ENCODE results near the gene NDUFS4.
"Not testable (repeated sequence)": the region's sequence is repeated elsewhere in the genome, so short reads cannot be mapped to it uniquely, and the experiment has no call there.

Gene NDUFS4

DNA sequence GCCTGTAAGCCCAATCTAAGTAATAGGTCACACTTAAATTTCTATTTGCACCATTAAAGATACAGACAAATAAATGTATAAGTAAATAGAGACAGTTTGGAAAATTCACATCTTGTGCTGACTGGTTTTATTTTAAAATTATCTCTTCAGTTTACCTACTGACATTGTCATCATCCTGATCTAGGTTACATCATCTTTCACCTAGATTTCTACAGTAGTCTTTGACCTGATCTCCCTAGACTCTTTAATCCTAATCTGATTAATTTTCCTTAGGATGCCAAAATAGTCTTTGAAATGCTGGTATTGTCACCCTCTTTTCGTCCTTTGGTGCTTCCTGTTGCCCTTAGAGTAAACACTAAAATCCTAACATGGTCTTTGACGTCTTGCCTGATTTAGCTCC lies 43.9 kb downstream of the NDUFS4 start:
- H3K9ac ChIP-seq (ENCODE audit: low read depth, low read length), result no peak overlapping the region
- H2AFZ ChIP-seq (ENCODE audit: low read depth, low read length), result no peak overlapping the region
- H3K27me3 ChIP-seq (ENCODE audit: insufficient read depth, low read length, poor library complexity), result no peaks in the 10 kb centered on the region
- H3K36me3 ChIP-seq (ENCODE audit: insufficient read depth, low read length), result peaks cover 21% of the 10 kb centered on the region; the same call in 1 of the 2 replicates
- H4K20me1 ChIP-seq (ENCODE audit: insufficient read depth, low read length), result no peaks in the 10 kb centered on the region
- TF ChIP-seq EZH2 (IDR thresholded peaks at IDR 0.05; ENCODE audit: borderline replicate concordance, low read depth, low read length, severe bottlenecking), result no peak
- TF ChIP-seq, protein P1, sequence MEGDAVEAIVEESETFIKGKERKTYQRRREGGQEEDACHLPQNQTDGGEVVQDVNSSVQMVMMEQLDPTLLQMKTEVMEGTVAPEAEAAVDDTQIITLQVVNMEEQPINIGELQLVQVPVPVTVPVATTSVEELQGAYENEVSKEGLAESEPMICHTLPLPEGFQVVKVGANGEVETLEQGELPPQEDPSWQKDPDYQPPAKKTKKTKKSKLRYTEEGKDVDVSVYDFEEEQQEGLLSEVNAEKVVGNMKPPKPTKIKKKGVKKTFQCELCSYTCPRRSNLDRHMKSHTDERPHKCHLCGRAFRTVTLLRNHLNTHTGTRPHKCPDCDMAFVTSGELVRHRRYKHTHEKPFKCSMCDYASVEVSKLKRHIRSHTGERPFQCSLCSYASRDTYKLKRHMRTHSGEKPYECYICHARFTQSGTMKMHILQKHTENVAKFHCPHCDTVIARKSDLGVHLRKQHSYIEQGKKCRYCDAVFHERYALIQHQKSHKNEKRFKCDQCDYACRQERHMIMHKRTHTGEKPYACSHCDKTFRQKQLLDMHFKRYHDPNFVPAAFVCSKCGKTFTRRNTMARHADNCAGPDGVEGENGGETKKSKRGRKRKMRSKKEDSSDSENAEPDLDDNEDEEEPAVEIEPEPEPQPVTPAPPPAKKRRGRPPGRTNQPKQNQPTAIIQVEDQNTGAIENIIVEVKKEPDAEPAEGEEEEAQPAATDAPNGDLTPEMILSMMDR (IDR thresholded peaks at IDR 0.05; ENCODE audit: borderline replicate concordance, extremely low read depth, low read length, poor library complexity, severe bottlenecking), result no peak
- H3K4me3 ChIP-seq (ENCODE audit: low read depth in 1 of 2, low read length in 2 of 2), result no peak overlapping the region
- no peaks in the 10 kb centered on the region for H3K4me1 ChIP-seq (ENCODE audit: insufficient read depth, low read length)
- no peak overlapping the region for H3K4me2 ChIP-seq (ENCODE audit: insufficient read depth, low read length)
- DNase-seq (no peak), ATAC-seq (ENCODE audit: insufficient read depth, low read depth) (no peak)
- H3K79me2 ChIP-seq (ENCODE audit: insufficient read depth, low read length), result peaks cover 13% of the 10 kb centered on the region
- no peaks in the 10 kb centered on the region for H3K9me3 ChIP-seq (ENCODE audit: insufficient read depth, low read length, severe bottlenecking)
- H3K27ac ChIP-seq (ENCODE audit: low read length), result no peak overlapping the region

DNA sequence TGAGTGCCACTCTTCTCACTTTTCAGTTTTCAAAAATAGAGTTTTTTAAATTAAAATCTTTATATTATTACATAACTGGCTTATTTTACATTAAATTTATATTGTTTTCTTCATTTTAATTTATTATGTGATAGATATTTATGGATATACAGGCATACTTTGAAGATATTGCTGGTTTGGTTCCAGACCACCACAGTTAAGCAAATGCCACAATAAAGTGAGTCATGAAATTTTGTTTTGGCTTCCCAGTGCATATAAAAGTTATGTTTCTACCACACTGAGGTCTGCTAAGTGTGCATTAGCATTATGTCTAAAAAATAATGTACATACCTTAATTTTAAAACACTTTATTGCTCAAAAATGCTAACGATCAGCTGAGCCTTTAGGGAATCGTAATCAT lies 47.4 kb downstream of the NDUFS4 start:
- H3K4me3 ChIP-seq (ENCODE audit: low read depth in 1 of 2, low read length in 2 of 2), result no peak overlapping the region
- DNase-seq, result no peak
- H3K27me3 ChIP-seq (ENCODE audit: insufficient read depth, low read length, poor library complexity), result no peaks in the 10 kb centered on the region
- TF ChIP-seq EZH2 (IDR thresholded peaks at IDR 0.05; ENCODE audit: borderline replicate concordance, low read depth, low read length, severe bottlenecking), result no peak
- TF ChIP-seq, protein P1 (IDR thresholded peaks at IDR 0.05; ENCODE audit: borderline replicate concordance, extremely low read depth, low read length, poor library complexity, severe bottlenecking), result no peak
- peaks cover 21% of the 10 kb centered on the region; the same call in 1 of the 2 replicates for H3K36me3 ChIP-seq (ENCODE audit: insufficient read depth, low read length)
- no peaks in the 10 kb centered on the region for H4K20me1 ChIP-seq (ENCODE audit: insufficient read depth, low read length)
- no peak overlapping the region for H2AFZ ChIP-seq (ENCODE audit: low read depth, low read length)
- no peak overlapping the region for H3K9ac ChIP-seq (ENCODE audit: low read depth, low read length)
- no peak overlapping the region for H3K27ac ChIP-seq (ENCODE audit: low read length)
- peaks cover 3% of the 10 kb centered on the region; the same call in 1 of the 2 replicates for H3K79me2 ChIP-seq (ENCODE audit: insufficient read depth, low read length)
- no peaks in the 10 kb centered on the region for H3K4me1 ChIP-seq (ENCODE audit: insufficient read depth, low read length)
- no peak for ATAC-seq (ENCODE audit: insufficient read depth, low read depth)
- no peaks in the 10 kb centered on the region for H3K9me3 ChIP-seq (ENCODE audit: insufficient read depth, low read length, severe bottlenecking)
- no peak overlapping the region for H3K4me2 ChIP-seq (ENCODE audit: insufficient read depth, low read length)

DNA sequence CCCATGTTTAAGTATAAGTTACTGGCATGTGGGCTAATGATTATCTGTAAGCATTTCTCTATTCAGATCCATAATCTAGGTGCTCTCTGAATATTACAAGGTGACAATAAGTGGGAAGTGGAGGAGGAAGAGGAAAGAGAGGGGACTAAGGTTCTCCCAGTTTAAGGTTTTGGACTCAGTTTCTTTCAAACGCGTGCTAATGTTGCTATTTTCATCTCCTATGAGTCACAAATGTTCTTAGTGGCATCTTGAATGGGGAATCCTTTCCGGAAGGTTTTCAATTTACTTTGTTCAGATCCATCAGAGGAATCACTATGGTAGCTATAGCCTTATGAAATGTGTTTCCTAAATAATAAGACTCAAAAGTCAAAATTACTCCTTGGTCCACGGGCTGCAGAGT lies 48.5 kb downstream of the NDUFS4 start:
- ATAC-seq (ENCODE audit: insufficient read depth, low read depth); H3K4me2 ChIP-seq (ENCODE audit: insufficient read depth, low read length); DNase-seq; H3K9ac ChIP-seq (ENCODE audit: low read depth, low read length); H4K20me1 ChIP-seq (ENCODE audit: insufficient read depth, low read length); H2AFZ ChIP-seq (ENCODE audit: low read depth, low read length); H3K27ac ChIP-seq (ENCODE audit: low read length); H3K27me3 ChIP-seq (ENCODE audit: insufficient read depth, low read length, poor library complexity); H3K79me2 ChIP-seq (ENCODE audit: insufficient read depth, low read length); H3K4me3 ChIP-seq (ENCODE audit: low read depth in 1 of 2, low read length in 2 of 2); H3K9me3 ChIP-seq (ENCODE audit: insufficient read depth, low read length, severe bottlenecking); H3K4me1 ChIP-seq (ENCODE audit: insufficient read depth, low read length): not testable (repeated sequence)
- H3K36me3 ChIP-seq (ENCODE audit: insufficient read depth, low read length), result peaks cover 19% of the 10 kb centered on the region; the same call in 1 of the 2 replicates

DNA sequence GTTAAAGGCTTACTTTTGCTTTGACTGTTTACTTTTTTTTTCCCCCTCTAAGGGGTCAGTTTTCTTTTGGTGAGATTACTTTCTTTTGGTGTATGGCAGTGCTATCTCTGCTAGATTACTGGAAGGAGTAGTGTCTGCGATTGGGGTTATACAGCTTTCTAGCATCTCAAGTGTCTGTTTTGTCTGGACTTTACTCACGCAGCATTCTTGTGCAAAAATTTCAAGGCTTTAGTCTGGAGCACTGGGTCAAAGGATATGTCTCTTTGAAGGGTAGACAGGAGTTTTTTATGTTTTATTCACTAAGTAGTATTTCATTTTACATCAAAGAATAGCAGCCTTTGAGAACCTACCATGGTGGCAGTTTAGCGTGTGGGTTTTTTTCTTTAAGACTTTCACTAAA lies 52.6 kb downstream of the NDUFS4 start:
- Histone ChIP-seq H3K9ac (ENCODE audit: low read depth, low read length) (no peak overlapping the region), H3K79me2 (ENCODE audit: insufficient read depth, low read length) (no peaks in the 10 kb centered on the region), H3K4me1 (ENCODE audit: insufficient read depth, low read length) (no peaks in the 10 kb centered on the region), H4K20me1 (ENCODE audit: insufficient read depth, low read length) (no peaks in the 10 kb centered on the region), H2AFZ (ENCODE audit: low read depth, low read length) (no peak overlapping the region), H3K4me2 (ENCODE audit: insufficient read depth, low read length) (no peak overlapping the region), H3K27me3 (ENCODE audit: insufficient read depth, low read length, poor library complexity) (no peaks in the 10 kb centered on the region), H3K9me3 (ENCODE audit: insufficient read depth, low read length, severe bottlenecking) (no peaks in the 10 kb centered on the region), H3K4me3 (ENCODE audit: low read depth in 1 of 2, low read length in 2 of 2) (no peak overlapping the region), H3K36me3 (ENCODE audit: insufficient read depth, low read length) (no peaks in the 10 kb centered on the region), H3K27ac (ENCODE audit: low read length) (no peak overlapping the region)
- ATAC-seq (ENCODE audit: insufficient read depth, low read depth) (no peak), DNase-seq (no peak)
- TF ChIP-seq EZH2 (IDR thresholded peaks at IDR 0.05; ENCODE audit: borderline replicate concordance, low read depth, low read length, severe bottlenecking), result no peak
- TF ChIP-seq, protein P1 (IDR thresholded peaks at IDR 0.05; ENCODE audit: borderline replicate concordance, extremely low read depth, low read length, poor library complexity, severe bottlenecking), result no peak

All from DND-41 (cell line).